Caco-2 (cell line): ENCODE data around the gene REG4. TPM values are rescaled to one million over a fixed set of nuclear protein-coding genes. Genes with fewer than 3 reads are reported as not detected.

Source experiments
- BruUV-seq: library from RNA; stranded (reverse); fragments of 400-500 nt; replicated peaks from 2 replicates; lab custom pipeline; 2021; lab: Mats Ljungman, UMichigan
- CTCF ChIA-PET: fragments of 300-600 bp; sonication (Branson Sonifier 250); formaldehyde crosslinking; loops from one replicate; lab custom pipeline; 2022; ENCODE audit warnings: antibody characterized with exemption; lab: Charles Lee
- POLR2A ChIA-PET: fragments of 300-600 bp; sonication (Branson Sonifier 250); formaldehyde crosslinking; loops from one replicate; lab custom pipeline; 2022; ENCODE audit warnings: antibody characterized with exemption; lab: Charles Lee
- DNase-seq, 2 experiments: peaks; one replicate each; pipeline versions ENCODE4 v3.0.0 to v3.0.0-alpha.2; 2020 to 2022
- H3K27me3 ChIP-seq: replicated peaks from 2 replicates; pipeline ENCODE4 v1.6.0; 2011; ENCODE audit warnings: low read length; ENCODE audit not compliant: control insufficient read depth, insufficient read depth
- H3K36me3 ChIP-seq: 2 replicates; pipeline ENCODE4 v1.5.1; 2011; ENCODE audit warnings: low read length; ENCODE audit not compliant: control insufficient read depth, insufficient read depth
- H3K4me1 ChIP-seq: fragments of 250-450 bp; sonication (Bioruptor Pico); 2 replicates; pipeline ENCODE4 v1.5.1; 2020; ENCODE audit warnings: mild to moderate bottlenecking
- H3K4me3 ChIP-seq: 2 replicates; pipeline ENCODE4 v1.5.1; 2011; ENCODE audit warnings: low read depth, mild to moderate bottlenecking, control low read depth, low read length
- H3K9me3 ChIP-seq: fragments of 250-450 bp; sonication (Bioruptor Pico); 2 replicates; pipeline ENCODE4 v1.5.1; 2020; ENCODE audit warnings: mild to moderate bottlenecking, moderate library complexity
- H3K27ac Mint-ChIP-seq: one replicate; pipeline ENCODE4 v1.8.0; 2022; ENCODE audit warnings: mixed read lengths; ENCODE audit not compliant: unreplicated experiment
- H3K27me3 Mint-ChIP-seq: one replicate; pipeline ENCODE4 v1.8.0; 2022; ENCODE audit warnings: mixed read lengths; ENCODE audit not compliant: insufficient read depth, unreplicated experiment
- H3K36me3 Mint-ChIP-seq: one replicate; pipeline ENCODE4 v1.8.0; 2022; ENCODE audit warnings: mild to moderate bottlenecking, mixed read lengths; ENCODE audit not compliant: insufficient read depth, unreplicated experiment
- H3K4me1 Mint-ChIP-seq: one replicate; pipeline ENCODE4 v1.8.0; 2022; ENCODE audit warnings: low read depth, mixed read lengths; ENCODE audit not compliant: unreplicated experiment
- H3K4me3 Mint-ChIP-seq: one replicate; pipeline ENCODE4 v1.8.0; 2022; ENCODE audit warnings: mild to moderate bottlenecking, moderate library complexity, mixed read lengths; ENCODE audit not compliant: unreplicated experiment
- H3K9me3 Mint-ChIP-seq: one replicate; pipeline ENCODE4 v1.8.0; 2022; ENCODE audit warnings: mixed read lengths; ENCODE audit not compliant: unreplicated experiment
- CTCF ChIP-seq, 2 experiments: fragments of 200-600 bp in 1 of 2; IDR thresholded peaks; 1 replicate in 1 of 2; 2 replicates in 1 of 2; pipeline versions ENCODE4 v1.5.1 to v1.8.0; 2011 to 2022; ENCODE audit warnings: antibody characterized with exemption in 1 of 2, control low read depth in 1 of 2, inconsistent platforms in 1 of 2, low read depth in 1 of 2, low read length in 1 of 2, mild to moderate bottlenecking in 1 of 2, moderate library complexity in 1 of 2; ENCODE audit not compliant: insufficient read depth in 1 of 2, severe bottlenecking in 1 of 2, unreplicated experiment in 1 of 2
- intact Hi-C: fragments of 100-400 bp; cut with micrococcal nuclease; formaldehyde crosslinking; loops from one replicate; pipeline ENCODE4 v1.10.0; 2022; ENCODE audit not compliant: unreplicated experiment
- total RNA-seq: library from RNA; stranded (reverse); gene quantifications from 2 replicates; pipeline ENCODE4 v1.2.3, GENCODE V29; 2022

REG4 gene
- total RNA-seq, 1 experiment from 2014 or later = 8.0 TPM

GRCh38 chr1:119778886-119779560, 32.2 kb downstream of the REG4 start:
- ChIA-PET POLR2A (no interaction called here), CTCF (interaction anchor here (1.6 kb wide), 1 partner anchor 30 kb away, joined by 3 read pairs; no protein-coding TSS in a partner anchor)
- Mint-ChIP-seq H3K27ac (no peak overlapping the region), H3K4me3 (no peak overlapping the region), H3K36me3 (peaks cover 6% of the 10 kb centered on the region), H3K9me3 (no peaks in the 10 kb centered on the region), H3K27me3 (no peaks in the 10 kb centered on the region), H3K4me1 (peaks cover 45% of the 10 kb centered on the region)
- Histone ChIP-seq H3K27me3 (no peaks in the 10 kb centered on the region), H3K36me3 (no peaks in the 10 kb centered on the region), H3K4me1 (peaks cover 59% of the 10 kb centered on the region), H3K9me3 (no peaks in the 10 kb centered on the region), H3K4me3 (no peak overlapping the region)
- BruUV-seq = no TSS peak
- intact Hi-C loops = no loop called here
- no peak for TF ChIP-seq CTCF (IDR thresholded peaks at IDR 0.05; ENCODE audit: insufficient read depth in 1 of 2, low read depth in 1 of 2, low read length in 1 of 2, severe bottlenecking in 1 of 2, unreplicated experiment in 1 of 2)
- DNase-seq = no peak

- no peak overlapping the region for H3K27ac Mint-ChIP-seq
- POLR2A ChIA-PET = no interaction called here
- Histone ChIP-seq H3K27me3 (no peaks in the 10 kb centered on the region), H3K4me3 (no peak overlapping the region), H3K4me1 (peaks cover 59% of the 10 kb centered on the region), H3K36me3 (no peaks in the 10 kb centered on the region), H3K9me3 (no peaks in the 10 kb centered on the region)
- no peaks in the 10 kb centered on the region for H3K9me3 Mint-ChIP-seq
- TF ChIP-seq CTCF (IDR thresholded peaks at IDR 0.05; ENCODE audit: insufficient read depth in 1 of 2, low read depth in 1 of 2, low read length in 1 of 2, severe bottlenecking in 1 of 2, unreplicated experiment in 1 of 2) = no peak
- no peaks in the 10 kb centered on the region for H3K27me3 Mint-ChIP-seq
- intact Hi-C loops = no loop called here
- H3K36me3 Mint-ChIP-seq = peaks cover 6% of the 10 kb centered on the region
- no peak overlapping the region for H3K4me3 Mint-ChIP-seq
- peaks cover 43% of the 10 kb centered on the region for H3K4me1 Mint-ChIP-seq
- CTCF ChIA-PET = no interaction called here
- no TSS peak for BruUV-seq
- no peak for DNase-seq
Observed at GRCh38 chr1:119778359-119778758, 32.9 kb downstream of the REG4 start.

DNA sequence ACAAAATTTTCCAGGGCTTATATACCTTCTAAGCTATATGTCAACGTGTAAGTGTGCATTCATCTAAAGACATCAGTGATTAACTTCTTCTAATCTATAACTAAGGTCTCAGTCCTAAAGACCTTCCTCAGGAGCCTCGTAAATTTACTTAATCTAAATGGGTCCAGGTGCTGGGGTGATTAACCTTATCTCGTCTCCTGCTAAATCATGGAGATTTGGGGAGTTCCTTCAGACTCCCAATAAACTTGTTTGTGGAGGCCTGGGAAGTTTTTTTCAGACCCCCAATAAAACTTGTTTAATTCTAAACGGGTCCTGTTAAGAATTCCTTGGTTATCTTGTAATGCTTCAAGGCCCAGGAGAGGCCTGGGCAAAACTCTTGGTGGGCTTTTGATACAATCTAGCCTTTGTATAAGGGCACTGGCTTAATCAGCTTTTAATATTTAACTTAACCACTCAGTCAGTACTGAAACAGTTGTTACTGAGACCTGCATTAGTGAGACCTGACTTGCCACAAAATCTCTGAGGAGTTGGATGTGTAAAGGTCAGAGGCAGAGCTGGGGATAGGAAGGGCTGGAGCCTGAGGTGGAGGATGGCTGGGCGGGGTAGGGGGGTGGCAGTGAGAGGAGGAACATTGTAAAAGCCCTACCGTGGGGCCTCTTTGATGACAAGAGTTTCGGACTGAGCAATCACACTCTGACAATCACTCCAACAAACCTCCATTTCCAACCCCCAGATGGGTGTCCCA, 36.3 kb downstream of the REG4 start:
- peak; percentile 45 to 88 for DNase-seq
- no peak overlapping the region for H3K4me3 ChIP-seq
- H3K27me3 Mint-ChIP-seq = no peaks in the 10 kb centered on the region
- ChIA-PET POLR2A (interaction anchor here (0.5 to 0.6 kb wide), 2 partner anchors 19 to 37 kb away, joined by 3 to 4 read pairs; no protein-coding TSS in a partner anchor), CTCF (interaction anchor here (1.1 kb wide), 1 partner anchor 8 kb away, joined by 6 read pairs; no protein-coding TSS in a partner anchor)
- H3K27me3 ChIP-seq = no peaks in the 10 kb centered on the region
- peaks cover 27% of the 10 kb centered on the region for H3K4me1 Mint-ChIP-seq
- intact Hi-C loops = loop anchor here (1.0 kb wide), 2 partner anchors 9 to 15 kb away; no protein-coding TSS in a partner anchor
- BruUV-seq = no TSS peak
- H3K4me3 Mint-ChIP-seq = peak overlapping the region; percentile 42
- H3K9me3 Mint-ChIP-seq = no peaks in the 10 kb centered on the region
- peaks cover 2% of the 10 kb centered on the region for H3K36me3 Mint-ChIP-seq
- TF ChIP-seq CTCF (IDR thresholded peaks at IDR 0.05; ENCODE audit: insufficient read depth in 1 of 2, low read depth in 1 of 2, low read length in 1 of 2, severe bottlenecking in 1 of 2, unreplicated experiment in 1 of 2) = no peak
- H3K9me3 ChIP-seq = no peaks in the 10 kb centered on the region
- peaks cover 69% of the 10 kb centered on the region for H3K4me1 ChIP-seq
- H3K27ac Mint-ChIP-seq = peak overlapping the region; percentile 61
- no peaks in the 10 kb centered on the region for H3K36me3 ChIP-seq
